Stimulated activated CD4-positive, alpha-beta T cell treated with anti-CD3 and anti-CD28 coated beads, Interleukin-2, amount 100 ng/mL, for 24 hours (primary cell): ENCODE measurements around the gene PPRC1.
"Not testable (repeated sequence)": the region's sequence is repeated elsewhere in the genome, so short reads cannot be mapped to it uniquely, and the experiment has no call there.

Experiments
- DNase-seq, 2 donors: peaks; one replicate each; pipeline ENCODE4 v3.0.0-alpha.2; 2020

Gene PPRC1

DNA sequence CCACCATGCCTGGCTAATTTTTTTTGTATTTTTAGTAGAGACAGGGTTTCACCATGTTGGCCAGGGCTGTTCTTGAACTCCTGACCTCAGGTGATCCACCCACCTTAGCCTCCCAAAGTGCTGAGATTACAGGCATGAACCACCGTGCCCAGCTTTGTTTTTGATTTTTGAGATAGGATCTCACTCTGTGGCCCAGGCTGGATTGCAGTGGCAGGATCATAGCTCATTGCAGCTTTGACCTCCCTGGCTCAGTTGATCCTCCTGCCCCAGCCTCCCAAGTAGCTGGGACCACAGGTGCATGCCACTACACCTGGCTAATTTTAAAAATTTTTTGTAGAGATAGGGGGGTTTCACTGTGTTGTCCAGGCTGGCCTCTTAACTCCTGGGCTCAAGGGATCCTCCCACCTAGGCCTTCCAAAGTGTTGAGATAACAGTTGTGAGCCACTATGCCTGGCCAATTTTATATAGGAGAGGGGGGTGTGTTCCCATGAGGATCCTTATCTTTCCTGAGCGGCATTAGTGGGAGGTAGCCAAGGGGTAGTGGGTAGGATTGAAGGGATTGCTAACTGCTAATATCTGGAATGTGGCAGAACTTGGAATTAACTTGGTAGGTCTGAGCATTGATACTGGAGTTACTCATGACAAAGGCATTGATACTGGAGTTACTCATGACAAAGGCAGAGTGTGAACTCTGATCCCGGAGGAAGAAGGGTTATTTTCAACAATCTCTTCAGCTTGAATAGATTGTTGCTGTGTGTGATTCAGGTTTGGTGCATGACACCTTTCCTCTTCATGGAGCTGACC, 18.3 kb downstream of the PPRC1 start:
- DNase-seq: no peak

DNA sequence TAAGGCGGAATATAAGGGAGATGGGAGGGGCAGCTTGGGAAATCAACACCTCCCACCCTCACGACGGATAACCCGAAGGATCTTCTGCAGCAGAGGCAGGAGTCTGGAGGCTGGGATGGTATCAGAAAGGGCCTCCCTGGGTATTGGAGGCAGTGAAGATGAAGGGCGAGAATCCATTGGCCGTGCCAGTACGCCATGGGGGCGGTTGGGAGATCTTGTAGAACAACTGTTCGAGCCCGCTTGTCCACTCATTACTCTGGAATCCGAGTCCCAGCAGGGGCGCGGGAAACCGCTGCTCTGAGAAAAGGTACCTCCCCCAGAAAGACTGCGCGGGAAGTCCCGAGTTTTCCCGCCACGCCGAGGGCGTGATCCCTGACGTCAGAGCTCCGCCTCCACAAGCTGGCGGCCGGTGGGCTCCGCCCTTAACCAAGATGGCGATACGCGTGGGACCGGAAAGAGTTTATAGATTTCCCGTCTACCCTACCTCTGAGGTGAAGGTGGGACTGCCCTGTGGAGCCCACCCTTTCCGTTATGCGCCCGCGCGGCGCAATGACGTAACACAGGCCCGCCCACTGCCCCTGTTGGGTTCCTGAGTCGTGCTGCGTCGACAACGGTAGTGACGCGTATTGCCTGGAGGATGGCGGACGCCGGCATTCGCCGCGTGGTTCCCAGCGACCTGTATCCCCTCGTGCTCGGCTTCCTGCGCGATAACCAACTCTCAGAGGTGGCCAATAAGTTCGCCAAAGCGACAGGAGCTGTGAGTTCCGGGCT, 19.1 kb downstream of the PPRC1 start, which contains the start of gene NOLC1:
NOLC1 (plus strand) TSS at position 616 of the 771 bp plus-strand sequence; CDS start at position 638, 22 bp downstream.
- peak; percentile 100 for DNase-seq

DNA sequence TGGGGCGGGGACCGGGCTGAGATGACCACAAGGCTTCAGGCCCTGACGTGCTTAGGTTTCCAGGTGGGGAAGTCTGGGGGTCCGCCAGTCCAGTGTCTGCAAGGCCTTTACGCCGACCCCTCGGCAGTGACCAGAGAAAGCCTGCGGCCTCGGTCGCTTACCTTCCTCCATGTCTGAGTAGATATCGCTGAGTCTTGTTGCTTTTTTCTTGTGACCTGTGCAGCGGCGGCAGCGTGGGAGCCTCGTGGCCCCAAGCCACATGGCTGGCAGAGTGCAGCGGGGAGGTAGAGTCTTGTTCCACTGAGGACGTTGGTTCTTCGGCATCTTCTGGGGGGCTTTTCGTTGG, 19.7 kb downstream of the PPRC1 start:
- peak; percentile 66 to 69 for DNase-seq

DNA sequence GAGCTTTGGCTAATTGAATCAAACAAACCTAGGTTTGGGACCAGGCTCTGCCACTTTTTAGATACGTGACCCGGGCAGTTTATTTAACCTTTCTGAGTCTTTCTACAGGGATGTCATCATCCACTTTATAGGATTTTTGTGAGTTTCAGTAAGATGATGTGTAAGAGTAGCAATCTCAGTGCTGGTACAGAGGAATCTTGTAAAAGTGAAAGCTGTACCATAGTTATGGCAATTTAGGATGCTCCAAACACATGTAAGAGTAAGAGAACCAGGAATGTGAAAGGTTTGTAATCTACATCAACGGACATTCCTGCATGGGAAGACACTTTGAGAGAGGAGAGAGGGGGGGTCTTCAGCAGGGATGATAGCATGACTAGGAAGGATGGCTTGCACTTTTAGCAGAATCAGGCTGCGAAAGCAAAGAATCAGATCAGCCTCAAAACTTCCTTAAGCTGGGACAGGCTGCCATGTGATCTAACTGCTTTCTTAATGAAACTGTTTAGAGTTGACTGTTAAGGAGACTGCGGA, 20.3 kb downstream of the PPRC1 start:
- no peak for DNase-seq

DNA sequence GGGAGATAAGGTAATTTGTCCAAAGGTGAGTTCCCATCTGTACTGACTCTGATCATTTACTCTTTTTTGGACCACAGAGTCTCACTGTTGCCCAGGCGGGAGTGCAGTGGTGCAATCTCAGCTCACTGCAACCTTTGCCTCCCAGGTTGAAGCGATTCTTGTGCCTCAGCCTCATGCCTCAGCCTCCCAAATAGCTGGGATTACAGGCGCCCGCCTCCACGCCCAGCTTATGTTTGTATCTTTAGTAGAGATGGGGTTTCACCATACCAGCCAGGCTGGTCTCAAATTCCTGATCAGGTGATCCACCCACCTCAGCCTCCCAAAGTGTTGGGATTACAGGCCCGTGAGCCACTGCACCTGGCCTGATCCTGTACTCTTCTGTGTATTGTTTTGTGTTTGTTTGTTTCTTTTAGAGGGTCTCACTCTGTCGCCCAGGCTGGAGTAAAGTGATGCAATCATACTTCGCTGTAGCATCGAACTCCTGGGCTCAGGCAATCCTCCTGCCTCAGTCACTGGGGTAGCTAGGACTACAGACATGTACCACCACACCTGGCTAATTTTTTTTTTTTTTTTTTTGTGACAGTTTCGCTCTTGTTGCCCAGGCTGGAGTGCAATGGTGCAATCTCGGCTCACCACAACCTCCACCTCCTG, 21.8 kb downstream of the PPRC1 start:
- no peak for DNase-seq

DNA sequence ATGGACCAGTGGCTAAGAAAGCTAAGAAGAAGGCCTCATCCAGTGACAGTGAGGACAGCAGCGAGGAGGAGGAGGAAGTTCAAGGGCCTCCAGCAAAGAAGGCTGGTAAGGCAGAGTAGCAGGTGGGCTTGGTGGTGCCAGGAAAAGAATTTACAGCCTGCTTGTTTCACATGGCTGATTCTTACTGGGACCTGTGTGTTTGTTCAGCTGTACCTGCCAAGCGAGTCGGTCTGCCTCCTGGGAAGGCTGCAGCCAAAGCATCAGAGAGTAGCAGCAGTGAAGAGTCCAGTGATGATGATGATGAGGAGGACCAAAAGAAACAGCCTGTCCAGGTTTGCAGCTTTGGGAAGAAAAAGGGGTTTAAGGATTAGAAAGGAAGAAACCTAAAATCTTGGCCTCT, 24.4 kb downstream of the PPRC1 start:
- DNase-seq: no peak

DNA sequence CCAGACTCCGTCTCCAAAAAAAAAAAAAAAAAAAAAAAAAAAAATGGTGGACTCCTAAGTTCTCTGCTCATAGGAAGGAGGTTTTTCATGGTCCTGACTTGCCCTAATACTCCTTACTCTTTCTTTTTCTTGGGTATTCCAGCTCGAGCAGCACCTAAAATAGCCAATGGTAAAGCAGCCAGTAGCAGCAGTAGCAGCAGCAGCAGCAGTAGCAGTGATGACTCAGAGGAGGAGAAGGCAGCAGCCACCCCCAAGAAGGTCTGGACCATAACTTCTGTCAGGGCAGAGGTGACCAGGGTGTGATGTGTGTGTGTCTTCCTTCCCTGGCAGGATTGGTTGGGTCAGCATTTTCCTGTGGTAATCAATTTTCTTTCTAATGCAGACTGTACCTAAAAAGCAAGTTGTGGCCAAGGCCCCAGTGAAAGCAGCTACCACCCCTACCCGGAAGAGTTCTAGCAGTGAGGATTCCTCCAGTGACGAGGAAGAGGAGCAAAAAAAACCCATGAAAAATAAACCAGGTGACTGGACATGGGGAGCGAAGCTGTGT, 26.3 kb downstream of the PPRC1 start:
- DNase-seq: no peak

DNA sequence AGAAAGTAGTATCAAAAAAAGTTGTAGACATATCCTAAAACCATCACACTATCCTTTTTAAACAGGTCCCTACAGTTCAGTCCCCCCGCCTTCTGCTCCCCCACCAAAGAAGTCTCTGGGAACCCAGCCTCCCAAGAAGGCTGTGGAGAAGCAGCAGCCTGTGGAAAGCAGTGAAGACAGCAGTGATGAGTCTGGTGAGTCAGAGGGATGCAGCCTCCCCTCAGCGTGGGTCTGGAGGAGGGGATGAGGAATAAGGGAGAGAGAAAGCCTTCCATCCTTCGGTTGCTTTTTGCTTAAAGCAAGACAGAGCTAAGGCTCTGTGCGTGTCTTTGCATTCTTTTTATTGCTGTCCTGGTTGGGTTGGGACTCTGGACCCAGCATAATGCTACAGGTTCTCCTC, 27.0 kb downstream of the PPRC1 start:
- no peak for DNase-seq

DNA sequence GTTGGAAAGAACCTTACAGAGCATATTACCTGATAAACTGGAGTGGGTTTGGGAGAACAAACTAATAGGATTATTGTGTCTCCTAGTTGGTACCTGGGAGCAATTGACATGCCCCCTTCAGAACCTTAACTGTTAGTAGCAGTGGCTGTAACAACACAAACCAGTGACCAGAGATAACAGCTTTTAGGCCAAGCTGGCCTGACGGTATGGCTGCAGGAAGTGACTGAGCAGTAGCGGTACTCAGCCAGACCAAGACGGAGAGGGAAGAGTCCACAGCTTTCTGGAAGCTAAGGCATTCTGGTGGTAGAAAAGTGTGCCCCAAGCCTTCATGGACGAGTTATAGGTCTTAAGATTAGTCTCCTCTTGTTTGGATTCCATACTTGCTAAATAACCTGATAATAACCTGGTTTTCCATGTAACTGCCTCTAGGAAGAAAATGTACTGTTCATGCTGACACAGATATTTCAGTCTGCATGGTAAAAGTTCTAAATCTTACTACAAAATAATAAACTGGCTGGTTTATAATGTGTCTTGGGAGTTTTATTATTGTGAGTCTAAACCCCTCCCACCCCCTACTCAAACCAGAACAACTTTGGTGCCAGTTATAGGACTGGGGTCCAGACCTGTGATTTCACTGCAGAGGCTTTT, 30.6 kb downstream of the PPRC1 start:
- DNase-seq: no peak

DNA sequence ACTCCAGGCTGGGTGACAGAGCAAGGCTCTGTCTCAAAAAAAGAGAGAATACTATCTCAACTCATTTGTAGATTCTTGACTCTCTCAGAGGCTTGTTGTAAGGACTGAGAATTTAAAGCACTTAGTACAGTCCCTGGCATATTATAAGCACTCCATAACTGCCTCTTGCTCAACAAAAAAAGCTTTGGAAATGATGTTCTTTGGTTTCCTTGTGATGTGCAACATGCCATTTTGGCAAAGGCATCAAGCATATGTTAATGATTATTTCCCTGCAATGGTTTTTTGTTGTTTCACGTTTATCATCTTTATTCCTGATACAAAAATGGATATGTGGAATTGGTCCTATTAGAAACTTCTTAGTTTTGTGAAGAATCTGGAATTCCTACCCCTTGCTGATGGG, 35.0 kb downstream of the PPRC1 start:
- DNase-seq: no peak

DNA sequence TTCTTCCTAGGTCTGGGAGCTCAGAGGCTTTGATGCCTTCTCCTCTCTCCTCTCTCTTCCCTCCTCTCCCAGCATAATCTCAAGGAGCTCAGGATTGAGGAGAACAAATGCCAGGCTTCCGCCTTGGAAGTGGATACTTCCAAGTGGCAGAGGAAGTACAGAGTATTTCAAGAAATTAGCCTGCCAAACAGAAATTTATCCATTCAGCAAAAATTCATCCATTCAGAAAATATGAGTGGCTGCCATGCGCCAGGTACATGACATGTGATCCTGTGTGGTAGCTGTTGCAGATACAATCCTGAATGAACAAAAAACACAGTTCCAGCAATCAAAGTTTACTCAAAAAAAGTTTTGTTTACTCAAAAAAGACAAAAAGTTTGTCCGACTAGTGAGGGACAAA, 37.8 kb downstream of the PPRC1 start:
- no peak for DNase-seq

DNA sequence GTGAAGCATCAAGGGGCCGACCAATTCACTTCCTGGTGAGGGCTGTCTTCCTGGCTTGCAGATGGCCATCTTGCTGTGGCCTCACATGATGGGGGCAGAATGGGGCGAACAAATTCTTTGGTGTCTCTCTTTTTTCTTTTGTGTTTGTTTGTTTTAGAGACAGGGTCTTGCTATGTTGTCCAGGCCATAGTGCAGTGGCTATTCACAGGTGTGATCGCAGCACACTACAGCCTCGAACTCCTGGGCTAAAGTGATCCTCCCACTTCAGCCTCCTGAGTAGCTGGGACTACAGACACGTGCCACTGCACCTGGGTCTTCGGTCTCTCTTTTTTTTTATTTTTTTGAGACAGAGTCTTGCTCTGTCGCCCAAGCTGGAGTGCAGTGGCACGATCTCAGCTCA, 39.4 kb downstream of the PPRC1 start:
- DNase-seq: no peak

DNA sequence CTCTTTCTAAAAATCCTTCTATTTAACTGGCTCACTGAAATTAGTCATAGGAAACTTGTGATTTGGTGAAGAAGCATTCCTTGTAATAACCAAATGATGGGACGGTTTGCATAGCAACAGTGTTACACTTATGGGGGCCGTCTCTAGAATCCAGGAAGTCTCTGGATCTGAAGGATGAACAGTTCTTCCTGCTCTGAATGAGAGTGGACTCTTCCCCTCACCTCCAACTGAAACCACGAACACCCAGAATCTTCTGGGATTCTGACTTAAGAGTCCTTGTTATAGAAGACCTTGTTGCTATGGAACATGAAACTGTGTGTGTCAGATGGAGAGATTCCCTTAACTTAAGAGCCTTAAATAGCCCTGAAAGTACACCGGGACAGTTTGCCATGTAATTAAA, 42.6 kb downstream of the PPRC1 start:
- no peak for DNase-seq

DNA sequence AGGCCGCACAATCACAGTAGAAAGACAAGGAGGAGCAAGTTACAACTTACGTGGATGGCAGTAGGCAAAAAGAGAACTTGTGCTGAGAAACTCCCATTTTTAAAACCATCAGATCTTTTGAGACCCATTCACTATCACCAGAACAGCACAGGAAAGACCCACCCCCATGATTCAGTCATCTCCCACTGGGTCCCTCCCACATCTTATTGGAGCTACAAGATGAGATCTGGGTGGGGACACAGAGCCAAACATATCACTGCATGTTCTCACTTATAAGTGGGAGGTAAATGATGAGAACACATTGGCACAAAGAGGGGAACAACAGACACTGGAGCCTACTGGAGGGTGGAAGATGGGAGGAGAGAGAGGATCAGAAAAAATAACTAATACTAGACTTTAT, 51.8 kb downstream of the PPRC1 start:
- DNase-seq: no peak

DNA sequence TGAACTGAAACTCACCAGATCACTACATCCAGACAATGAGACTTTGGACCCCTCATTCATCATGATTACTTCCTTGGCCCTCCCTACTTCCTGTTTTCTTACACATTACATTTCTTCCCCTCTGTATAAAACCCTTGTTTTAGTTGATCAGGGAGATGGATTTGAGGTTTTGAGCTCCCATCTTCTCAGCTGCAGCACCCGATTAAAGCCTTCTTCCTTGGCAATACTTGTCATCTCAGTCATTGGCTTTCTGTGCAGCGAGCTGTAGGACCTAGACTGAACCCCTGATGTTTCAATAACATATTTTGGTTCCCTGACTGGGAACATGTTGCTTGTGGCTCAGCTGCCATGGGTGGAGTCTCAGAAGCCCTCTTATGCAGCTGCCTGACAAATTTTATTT, 52.4 kb downstream of the PPRC1 start:
- DNase-seq: no peak

DNA sequence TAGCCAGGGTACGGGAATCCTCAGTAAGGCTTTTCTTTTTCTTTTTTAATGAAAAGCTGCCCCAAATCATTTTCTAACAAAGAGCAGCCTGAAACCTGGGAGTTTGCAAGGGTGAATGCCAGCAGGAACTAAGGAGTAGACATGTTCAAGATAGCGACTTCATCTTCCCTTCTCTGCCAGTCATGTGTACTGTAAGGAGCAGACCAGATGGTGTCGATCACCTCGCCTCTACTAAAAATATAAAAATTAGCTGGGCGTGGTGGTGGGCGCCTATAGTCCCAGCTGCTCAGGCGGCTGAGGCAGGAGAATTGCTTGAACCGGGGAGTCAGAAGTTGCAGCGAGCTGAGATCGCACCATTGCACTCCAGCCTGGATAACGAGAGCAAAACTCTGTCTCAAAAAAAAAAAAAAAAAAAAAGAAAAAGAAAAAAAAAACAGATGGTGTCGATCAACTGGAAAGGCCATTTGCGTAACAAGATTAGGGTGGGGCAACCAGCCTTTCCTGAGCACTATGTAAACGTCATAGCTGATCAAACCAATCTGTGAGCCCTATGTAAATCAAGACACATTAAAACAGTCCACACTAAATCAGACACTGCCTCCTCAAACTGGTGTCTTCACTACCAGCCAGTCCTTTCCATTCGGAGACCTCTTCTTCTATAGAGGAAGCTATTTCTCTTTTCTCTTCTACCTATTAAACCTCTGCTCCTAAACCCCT, 53.1 kb downstream of the PPRC1 start:
- DNase-seq: no peak

DNA sequence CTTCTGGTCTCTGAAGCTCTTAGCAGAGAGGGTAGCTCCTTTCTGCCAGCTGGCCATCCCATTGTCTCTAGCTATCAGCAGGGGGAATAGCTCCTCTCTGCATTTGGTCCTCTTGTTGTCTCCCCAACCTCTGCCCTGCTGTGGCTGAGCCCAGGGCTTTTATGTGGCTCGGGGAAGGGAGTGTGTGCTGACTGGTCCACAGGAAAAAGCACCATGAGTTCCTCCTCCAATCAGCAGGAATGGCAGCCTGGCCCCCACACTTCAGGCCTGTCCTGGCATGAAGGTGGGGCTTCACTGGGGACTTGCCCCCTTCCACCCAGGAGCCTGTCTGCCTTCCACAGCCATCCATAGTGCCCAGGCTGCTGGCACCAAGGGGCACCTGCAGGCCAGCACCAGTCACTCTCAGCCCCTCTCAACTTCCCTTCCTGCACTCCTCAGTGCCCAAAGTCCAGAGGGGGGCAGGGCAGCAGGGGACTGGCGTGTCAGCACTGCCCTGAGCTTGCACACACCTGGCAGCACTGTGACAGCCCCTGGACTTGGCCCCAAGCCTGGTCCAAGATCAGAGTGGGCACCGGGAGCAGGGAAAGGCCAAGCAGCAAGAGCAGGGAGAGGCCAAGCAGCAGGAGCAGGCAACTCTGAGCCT, 55.6 kb downstream of the PPRC1 start:
- no peak for DNase-seq

DNA sequence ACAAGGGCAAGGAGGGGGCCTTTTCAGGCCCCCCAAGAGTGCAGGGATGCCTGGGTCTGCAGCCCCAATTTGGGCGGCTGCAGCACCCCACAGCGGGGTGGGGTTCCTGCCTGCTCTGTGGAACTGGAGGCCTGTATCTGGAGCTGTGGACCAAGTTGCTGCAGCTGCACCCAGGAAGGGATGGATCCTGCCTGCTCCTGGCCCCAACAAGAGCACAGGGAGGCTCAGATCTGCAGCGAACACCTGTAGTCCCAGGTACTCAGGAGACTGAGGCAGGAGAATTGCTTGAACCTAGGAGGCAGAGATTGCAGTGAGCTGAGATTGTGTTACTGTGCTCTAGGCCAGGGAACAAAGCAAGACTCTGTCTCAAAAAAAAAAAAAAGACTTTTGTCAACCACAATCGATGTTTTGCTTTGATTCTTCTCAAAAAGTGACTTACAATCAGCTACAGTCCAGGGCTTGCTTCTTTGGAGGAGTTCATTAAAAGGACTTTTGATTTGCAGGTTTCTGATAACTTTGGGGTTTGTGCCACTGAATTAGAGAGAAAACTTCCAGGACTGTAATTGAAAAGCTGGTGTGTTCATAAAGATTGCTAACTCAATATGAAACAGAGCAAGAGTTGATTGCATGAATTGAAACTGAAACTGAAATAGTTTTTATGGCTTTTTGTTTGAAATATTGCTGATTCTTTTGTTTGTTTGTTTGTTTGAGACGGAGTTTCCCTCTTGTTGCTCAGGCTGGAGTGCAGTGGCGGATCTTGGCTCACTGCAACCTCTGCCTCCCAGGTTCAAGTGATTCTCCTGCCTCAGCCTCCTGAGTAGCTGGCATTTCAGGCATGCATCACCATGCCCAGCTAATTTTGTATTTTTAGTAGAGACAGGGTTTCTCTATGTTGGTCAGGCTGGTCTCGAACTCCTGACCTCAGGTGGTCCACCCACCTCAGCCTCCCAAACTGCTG, 56.4 kb downstream of the PPRC1 start:
- not testable (repeated sequence) for DNase-seq

DNA sequence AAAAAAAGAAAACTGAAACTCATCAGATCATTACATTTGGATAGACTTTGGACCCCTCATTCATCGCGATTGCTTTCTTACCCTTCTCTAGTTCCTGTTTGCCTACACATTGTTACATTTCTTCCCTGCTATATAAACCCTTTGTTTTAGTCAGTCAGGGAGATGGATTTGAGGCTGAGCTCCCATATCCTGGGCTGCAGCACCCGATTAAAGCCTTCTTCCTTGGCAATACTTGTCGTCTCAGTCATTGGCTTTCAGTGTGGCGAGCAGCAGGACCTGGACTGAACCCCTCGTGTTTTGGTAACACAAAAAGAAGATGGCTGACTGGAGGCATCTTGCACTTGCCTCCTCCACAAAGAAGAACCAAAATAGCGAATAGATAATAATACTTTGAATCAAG, 59.1 kb downstream of the PPRC1 start:
- no peak for DNase-seq

DNA sequence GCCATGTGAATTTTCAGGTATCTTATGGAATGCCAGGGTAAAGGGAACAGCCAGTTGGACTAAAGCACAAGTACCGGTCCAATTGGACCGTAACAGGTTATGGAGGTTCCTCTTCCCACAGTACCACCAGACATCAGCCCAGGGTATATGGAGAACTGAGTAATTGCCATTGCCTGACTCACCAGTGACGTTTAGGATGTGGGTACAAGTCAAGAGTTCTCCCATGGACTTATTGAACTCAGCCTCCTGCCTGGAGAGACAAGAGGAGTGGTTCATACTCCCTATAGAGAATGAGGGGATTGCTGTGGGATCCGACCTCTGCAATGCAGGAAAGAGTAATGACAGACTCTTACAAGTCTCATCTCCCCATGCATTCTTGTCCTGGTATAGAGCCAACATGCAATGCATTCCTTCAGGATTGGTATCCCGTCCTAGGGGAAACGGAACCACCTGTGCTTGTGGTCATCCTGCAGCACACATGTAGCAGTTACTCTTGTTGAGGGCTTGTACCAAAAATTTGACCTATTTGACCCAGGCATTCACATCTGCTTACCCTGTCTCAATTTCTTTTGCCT, 62.5 kb downstream of the PPRC1 start:
- no peak for DNase-seq
